ENCODE results near the gene SLC30A2.

The SLC30A2 gene

GRCh38 chr1:26020941-26021646, 24.8 kb downstream of the SLC30A2 start:
- DNase-seq, result no peak

GRCh38 chr1:26020330-26020768, 25.6 kb downstream of the SLC30A2 start:
- DNase-seq, result no peak

GRCh38 chr1:26019641-26020315, 26.1 kb downstream of the SLC30A2 start:
- DNase-seq, result no peak

GRCh38 chr1:26017606-26018005, 28.3 kb downstream of the SLC30A2 start:
- no peak for DNase-seq

- DNase-seq, result no peak
Measured at GRCh38 chr1:26016953-26017545, 28.9 kb downstream of the SLC30A2 start.

- no peak for DNase-seq
Measured at GRCh38 chr1:26016258-26016952, 29.5 kb downstream of the SLC30A2 start.

- DNase-seq, result no peak
Measured at GRCh38 chr1:26015358-26015757, 30.6 kb downstream of the SLC30A2 start.

- no peak for DNase-seq
Measured at GRCh38 chr1:26014179-26014578, 31.7 kb downstream of the SLC30A2 start.

GRCh38 chr1:26012864-26013263, 33.1 kb downstream of the SLC30A2 start:
- no peak for DNase-seq

GRCh38 chr1:26010825-26011224, 35.1 kb downstream of the SLC30A2 start:
- DNase-seq, result no peak

- no peak for DNase-seq
Measured at GRCh38 chr1:26009796-26010447, 36.0 kb downstream of the SLC30A2 start.

- DNase-seq, result no peak
Measured at GRCh38 chr1:26006710-26007109, 39.2 kb downstream of the SLC30A2 start.

- DNase-seq, result no peak
Measured at GRCh38 chr1:26005434-26006105, 40.3 kb downstream of the SLC30A2 start.

GRCh38 chr1:26003756-26004155, 42.2 kb downstream of the SLC30A2 start:
- DNase-seq, result no peak

GRCh38 chr1:26003262-26003661, 42.7 kb downstream of the SLC30A2 start:
- DNase-seq, result no peak

GRCh38 chr1:25999041-25999800, 46.7 kb downstream of the SLC30A2 start:
- no peak for DNase-seq

GRCh38 chr1:25997828-25998761, 47.8 kb downstream of the SLC30A2 start, which contains the start of gene PAFAH2:
Gene PAFAH2 (minus strand): TSS chr1:25998063. CDS start chr1:25990816, 7,247 bp downstream.
- peak; percentile 51 for DNase-seq

GRCh38 chr1:25996966-25997827, 48.7 kb downstream of the SLC30A2 start:
- no peak for DNase-seq

Data from 8988T (cell line).